Adrenal gland (tissue), 12 donors: ENCODE data around the gene RPL41. TPM values are rescaled to one million over a fixed set of nuclear protein-coding genes. Genes with fewer than 3 reads are reported as not detected.
A peak's percentile ranks its signal among the peaks of the same experiment; 100 is the strongest.

Experiments
- DNase-seq, 7 donors: peaks; one replicate each; pipeline ENCODE4 v3.0.0-alpha.2; 2019 to 2020
- H3K27ac ChIP-seq, 5 donors: fragments of 200-600 bp; sonication (generic) in 4 of 5; 1 replicate in 3 of 5; 2 replicates in 2 of 5; pipeline versions ENCODE4 v1.5.1 to v1.8.0; 2016 to 2020; ENCODE audit warnings: mild to moderate bottlenecking in 1 of 5
- H3K27me3 ChIP-seq: fragments of 200-600 bp; 2 replicates; pipeline ENCODE4 v1.8.0; 2021
- H3K36me3 ChIP-seq, 2 donors: fragments of 200-600 bp; replicated peaks in 1 of 2; 1 replicate in 1 of 2; 2 replicates in 1 of 2; pipeline versions ENCODE4 v1.5.1 to v1.8.0; 2018 to 2022
- H3K4me1 ChIP-seq, 2 donors: fragments of 200-600 bp; replicated peaks in 1 of 2; 1 replicate in 1 of 2; 2 replicates in 1 of 2; pipeline versions ENCODE4 v1.5.1 to v1.8.0; 2018 to 2021
- H3K4me3 ChIP-seq, 4 donors: fragments of 200-600 bp; sonication (generic) in 3 of 4; one replicate each; pipeline ENCODE4 v1.5.1; 2016 to 2018
- H3K9me3 ChIP-seq, 3 donors: fragments of 200-600 bp; sonication (generic) in 1 of 3; replicated peaks in 1 of 3; 1 replicate in 2 of 3; 2 replicates in 1 of 3; pipeline versions ENCODE4 v1.5.1 to v1.8.0; 2016 to 2021
- CTCF ChIP-seq, 6 experiments: fragments of 450-650 bp in 4 of 6; fragments of 200-600 bp in 2 of 6; sonication (generic) in 1 of 6; IDR thresholded peaks; 1 replicate in 5 of 6; 2 replicates in 1 of 6; pipeline versions ENCODE4 v1.5.1 to v1.8.0; 2016 to 2021; ENCODE audit warnings: antibody characterized with exemption in 6 of 6, mild to moderate bottlenecking in 2 of 6, moderate library complexity in 1 of 6
- POLR2A ChIP-seq, 2 donors: fragments of 450-650 bp; IDR thresholded peaks; one replicate each; pipeline ENCODE4 v1.6.1; 2017; ENCODE audit warnings: antibody characterized with exemption in 2 of 2, mild to moderate bottlenecking in 2 of 2, moderate library complexity in 1 of 2
- WGBS, 4 donors: extraction: QIAGEN DNeasy Blood & Tissue Kit in 2 of 4; methylation state at CpG; one replicate each; pipeline versions ENCODE4 v1.1.5 to v1.1.7; 2013 to 2017; 5-methylcytosine and 5-hydroxymethylcytosine counted together
- intact Hi-C, 2 donors: fragments of 100-400 bp; cut with DNase I; formaldehyde crosslinking; loops; one replicate each; pipeline versions ENCODE4 v1.14.1 to v1.15.0; 2022 to 2023
- polyA plus RNA-seq, 3 donors: library from polyadenylated mRNA; stranded (reverse); fragments of 200-250 nt in 2 of 3; fragments of 350-450 nt in 1 of 3; fragmentation: Illumina TruSeq in 1 of 3; extraction: RNeasy Lipid Tissue Mini Kit (QIAGEN cat#74804) in 1 of 3; gene quantifications; one replicate each; pipeline ENCODE4 v1.2.3, GENCODE V29; 2013 to 2014
- total RNA-seq, 9 donors: library from RNA; depleted of rRNA in 4 of 9; stranded (reverse); fragments of >200 nt in 4 of 9; fragments of 120-200 nt in 1 of 9; fragmentation: NEBNext Ultra II Directional in 1 of 9; extraction: Animal tissue kit (Norgen Biotek cat#: 25700) in 1 of 9; gene quantifications; one replicate each; pipeline versions ENCODE4 v1.1.0 to v1.2.4, GENCODE V29; 2013 to 2023
- donor health status: healthy with polysubstance abuse.
- donor health status: Bipolar disorder and iron deficiency.
- donor health status: DM: yes; HTN: yes; CAD: no.
- donor health status: DM: no; HTN: no; CAD: no.
- donor health status: DM: no; HTN: no; CAD: no.
- donor health status: DM: yes; HTN: yes; CAD: no.

The RPL41 gene
- total and polyA plus RNA-seq, 12 donors = 1,635 to 6,204 (median 3,125) TPM

GRCh38 chr12:56129206-56129941 lies 12.9 kb downstream of the RPL41 start:
- H3K27ac ChIP-seq = peak overlapping the region in 4 of 5 donors; percentile 69 to 92 (median 80)
- WGBS, 4 donors = 3 to 20% (median 4%) methylated on average over 4 to 29 of the region's 29 CpGs
- peak; percentile 54 to 79 (median 62) for DNase-seq
- no peaks in the 10 kb centered on the region for H3K27me3 ChIP-seq
- TF ChIP-seq CTCF (IDR thresholded peaks at IDR 0.05) = no peak
- peak in 1 of 2 donors; percentile 51 for TF ChIP-seq POLR2A (IDR thresholded peaks at IDR 0.05)
- H3K4me3 ChIP-seq = peak overlapping the region; percentile 19 to 71 (median 42)
- H3K9me3 ChIP-seq = no peaks in the 10 kb centered on the region
- intact Hi-C loops = loop anchor here in 1 of 2 donors (5.0 kb wide), 1 partner anchor 33 kb away; no protein-coding TSS in a partner anchor
- H3K4me1 ChIP-seq = peaks cover 13 to 41% of the 10 kb centered on the region in 2 donors
- H3K36me3 ChIP-seq = peaks cover 0 to 41% of the 10 kb centered on the region in 2 donors

- Histone ChIP-seq H3K27me3 (no peaks in the 10 kb centered on the region), H3K4me3 (peak overlapping the region in 1 of 4 donors; percentile 71), H3K9me3 (no peaks in the 10 kb centered on the region), H3K36me3 (peaks cover 0 to 48% of the 10 kb centered on the region in 2 donors), H3K4me1 (peaks cover 13 to 34% of the 10 kb centered on the region in 2 donors), H3K27ac (peak overlapping the region in 1 of 5 donors; percentile 86)
- 69 to 78% (median 73%) methylated on average over 11 to 22 of the region's 22 CpGs for WGBS, 4 donors
- no peak for DNase-seq
- TF ChIP-seq POLR2A (IDR thresholded peaks at IDR 0.05) (no peak), CTCF (IDR thresholded peaks at IDR 0.05) (no peak)
- intact Hi-C loops = loop anchor here in 1 of 2 donors (5.0 kb wide), 1 partner anchor 32 kb away; no protein-coding TSS in a partner anchor
These were observed 13.6 kb downstream of the RPL41 start for GRCh38 chr12:56129942-56130495.

- Histone ChIP-seq H3K36me3 (peaks cover 0 to 56% of the 10 kb centered on the region in 2 donors), H3K4me1 (peaks cover 13 to 29% of the 10 kb centered on the region in 2 donors), H3K9me3 (no peaks in the 10 kb centered on the region), H3K4me3 (no peak overlapping the region), H3K27me3 (no peaks in the 10 kb centered on the region), H3K27ac (no peak overlapping the region)
- no peak for DNase-seq
- intact Hi-C loops = no loop called here
- TF ChIP-seq POLR2A (IDR thresholded peaks at IDR 0.05) (no peak), CTCF (IDR thresholded peaks at IDR 0.05) (no peak)
- WGBS, 4 donors = 88 to 94% (median 90%) methylated on average over 4 of the region's 4 CpGs
These were observed 14.4 kb downstream of the RPL41 start for GRCh38 chr12:56130876-56131275.

- Histone ChIP-seq H3K27me3 (no peaks in the 10 kb centered on the region), H3K4me3 (no peak overlapping the region), H3K9me3 (no peaks in the 10 kb centered on the region), H3K4me1 (peaks cover 0 to 7% of the 10 kb centered on the region in 2 donors), H3K36me3 (peaks cover 0 to 97% of the 10 kb centered on the region in 2 donors), H3K27ac (no peak overlapping the region)
- no peak for DNase-seq
- intact Hi-C loops = no loop called here
- TF ChIP-seq CTCF (IDR thresholded peaks at IDR 0.05) (no peak), POLR2A (IDR thresholded peaks at IDR 0.05) (no peak)
- WGBS, 4 donors = 97 to 99% (median 98%) methylated on average over 6 of the region's 6 CpGs
These were observed 18.5 kb downstream of the RPL41 start for GRCh38 chr12:56134897-56135296.
